GM13977 (cell line): ENCODE results near the gene TRIM3.

Experiments
- DNase-seq: peaks from one replicate; pipeline ENCODE4 v3.0.0; 2012; ENCODE audit warnings: low spot score
- in situ Hi-C: fragments of 300-500 bp; cut with MboI; formaldehyde crosslinking; loops from one replicate; pipeline ENCODE4 v1.12.0; 2022; ENCODE audit warnings: low sequenced_read_pairs, low pct_unique_long_range_greater_than_20kb, mixed read lengths, inconsistent platforms; ENCODE audit not compliant: unreplicated experiment
- TF ChIP-seq, protein P1 (sequence below): IDR thresholded peaks from 2 replicates; pipeline ENCODE4 v1.5.1; 2012; ENCODE audit warnings: mild to moderate bottlenecking, control low read depth; ENCODE audit not compliant: insufficient read depth; ENCODE audit errors: extremely low read depth, missing control alignments

TRIM3 gene

DNA sequence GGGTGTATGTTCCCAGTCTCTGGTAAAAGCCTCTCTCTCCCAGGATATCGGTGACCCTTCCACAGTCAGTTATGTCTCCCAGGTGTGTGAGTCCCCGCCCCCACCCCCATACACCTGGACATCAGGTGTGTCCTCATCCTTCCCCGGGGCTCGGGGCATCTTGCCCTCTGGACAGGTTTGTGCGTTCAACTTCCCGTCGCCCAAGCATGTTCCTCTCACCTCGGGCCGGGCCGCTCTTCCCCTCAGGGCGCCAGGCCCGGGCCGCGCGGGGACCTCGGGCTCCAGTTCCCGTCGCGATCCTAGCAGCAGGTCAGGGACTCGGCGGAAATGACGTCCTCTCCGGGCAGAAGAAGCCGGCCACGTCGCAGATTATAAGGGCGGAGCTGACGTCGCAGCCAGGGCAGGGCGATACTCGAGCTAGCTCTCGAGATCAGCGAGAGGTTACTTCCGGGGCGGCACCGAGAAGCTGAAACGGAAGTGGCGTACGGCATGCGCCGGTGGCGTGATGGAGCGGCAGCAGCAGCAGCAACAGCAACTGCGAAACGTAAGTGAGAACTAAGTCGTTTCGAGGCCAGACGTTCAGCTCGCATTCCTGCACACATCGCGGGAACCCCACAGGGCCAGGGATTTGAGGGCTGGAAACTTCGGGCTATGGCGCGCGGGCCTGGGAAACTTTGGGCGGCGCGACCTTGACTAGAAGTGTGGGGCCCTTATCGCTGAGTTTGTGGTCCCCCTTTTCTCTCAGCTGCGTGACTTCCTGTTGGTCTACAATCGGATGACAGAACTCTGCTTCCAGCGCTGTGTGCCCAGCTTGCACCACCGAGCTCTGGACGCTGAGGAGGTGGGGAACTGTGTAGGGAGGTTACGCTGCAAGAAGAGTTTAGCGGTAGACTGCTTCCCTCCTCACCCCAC, 7.5 kb upstream of the TRIM3 start, which contains the start of the genes ARFIP2 and TIMM10B:
Gene ARFIP2 (minus strand): TSS at position 320 of the 912 bp plus-strand sequence. CDS start 910 bp downstream, outside the sequence.
Gene TIMM10B (plus strand): TSS at position 490 of the 912 bp plus-strand sequence. CDS start 16 bp downstream, at position 506.
- peak; percentile 98 for DNase-seq
- TF ChIP-seq, protein P1, sequence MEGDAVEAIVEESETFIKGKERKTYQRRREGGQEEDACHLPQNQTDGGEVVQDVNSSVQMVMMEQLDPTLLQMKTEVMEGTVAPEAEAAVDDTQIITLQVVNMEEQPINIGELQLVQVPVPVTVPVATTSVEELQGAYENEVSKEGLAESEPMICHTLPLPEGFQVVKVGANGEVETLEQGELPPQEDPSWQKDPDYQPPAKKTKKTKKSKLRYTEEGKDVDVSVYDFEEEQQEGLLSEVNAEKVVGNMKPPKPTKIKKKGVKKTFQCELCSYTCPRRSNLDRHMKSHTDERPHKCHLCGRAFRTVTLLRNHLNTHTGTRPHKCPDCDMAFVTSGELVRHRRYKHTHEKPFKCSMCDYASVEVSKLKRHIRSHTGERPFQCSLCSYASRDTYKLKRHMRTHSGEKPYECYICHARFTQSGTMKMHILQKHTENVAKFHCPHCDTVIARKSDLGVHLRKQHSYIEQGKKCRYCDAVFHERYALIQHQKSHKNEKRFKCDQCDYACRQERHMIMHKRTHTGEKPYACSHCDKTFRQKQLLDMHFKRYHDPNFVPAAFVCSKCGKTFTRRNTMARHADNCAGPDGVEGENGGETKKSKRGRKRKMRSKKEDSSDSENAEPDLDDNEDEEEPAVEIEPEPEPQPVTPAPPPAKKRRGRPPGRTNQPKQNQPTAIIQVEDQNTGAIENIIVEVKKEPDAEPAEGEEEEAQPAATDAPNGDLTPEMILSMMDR, result no peak
- in situ Hi-C loops, result no loop called here

DNA sequence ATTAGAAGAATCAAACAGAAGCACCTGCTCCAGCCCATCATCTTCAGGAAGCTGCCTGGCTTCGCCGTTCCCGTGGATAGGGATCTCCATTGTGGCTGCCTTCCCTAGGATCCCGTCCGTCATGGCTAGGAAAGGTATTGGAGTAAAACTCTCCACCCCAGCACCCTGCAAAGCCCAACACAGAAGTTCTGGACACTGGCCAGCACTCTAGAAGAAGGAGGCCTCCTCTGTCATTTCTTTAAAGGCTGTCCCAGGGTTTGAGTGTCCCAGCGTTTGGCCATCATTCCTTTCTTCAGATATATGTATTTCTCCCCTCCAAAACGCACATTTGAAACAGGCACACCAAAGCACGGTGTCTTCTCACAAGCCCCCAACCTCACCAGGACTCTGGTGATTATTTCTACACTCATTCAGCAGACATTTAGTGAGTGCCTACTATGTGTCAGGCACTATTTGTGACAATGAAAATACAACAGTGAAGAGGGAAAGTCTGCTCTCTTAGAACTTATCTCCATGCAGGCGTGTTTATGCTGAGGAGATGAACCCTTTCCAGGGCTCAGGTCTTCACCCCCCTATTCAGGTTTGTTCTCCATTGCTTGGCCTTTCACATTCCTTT, 6.7 kb upstream of the TRIM3 start:
- in situ Hi-C loops, result no loop called here
- no peak for DNase-seq
- TF ChIP-seq, protein P1, result no peak

DNA sequence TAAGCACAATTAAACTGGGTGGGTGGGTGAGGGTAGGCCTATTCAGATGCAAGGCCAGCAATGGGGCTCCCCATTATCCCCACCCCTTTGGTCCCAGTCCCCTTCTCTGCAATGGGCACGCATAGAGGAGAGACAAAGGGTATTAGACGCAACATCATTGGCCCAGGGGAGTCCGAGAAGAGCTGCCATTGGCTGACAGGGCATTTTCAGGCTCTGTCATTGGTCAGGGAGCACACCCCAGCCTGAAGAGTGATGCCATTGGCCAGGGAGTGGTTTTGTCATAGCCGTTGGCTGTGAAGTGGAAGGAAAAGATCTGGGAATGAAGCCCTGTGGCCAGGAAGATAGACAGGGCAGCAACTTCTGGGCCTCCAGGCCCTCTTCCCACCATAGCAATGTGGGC, 2.8 kb upstream of the TRIM3 start:
- DNase-seq, result no peak
- TF ChIP-seq, protein P1, result no peak
- in situ Hi-C loops, result no loop called here

DNA sequence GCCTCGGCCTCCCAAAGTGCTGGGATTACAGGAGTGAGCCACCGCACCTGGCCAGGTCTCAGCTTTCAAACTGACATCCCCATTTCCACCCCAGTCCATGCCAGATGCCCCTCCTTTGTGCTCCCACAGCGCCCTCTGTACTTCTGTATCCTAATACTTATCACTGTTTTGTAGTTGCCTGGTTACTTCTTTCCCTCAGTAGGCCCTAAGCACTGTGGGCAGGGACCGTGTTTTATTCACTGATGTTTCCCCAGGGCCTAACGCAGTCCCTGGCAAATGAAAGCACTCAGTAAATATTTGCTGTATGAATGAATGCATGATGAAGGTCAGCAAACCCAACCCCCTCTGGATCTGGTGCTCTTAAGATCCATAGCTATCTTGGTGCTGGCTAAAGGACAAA, 2.2 kb upstream of the TRIM3 start:
- TF ChIP-seq, protein P1, result no peak
- DNase-seq, result no peak
- in situ Hi-C loops, result no loop called here

DNA sequence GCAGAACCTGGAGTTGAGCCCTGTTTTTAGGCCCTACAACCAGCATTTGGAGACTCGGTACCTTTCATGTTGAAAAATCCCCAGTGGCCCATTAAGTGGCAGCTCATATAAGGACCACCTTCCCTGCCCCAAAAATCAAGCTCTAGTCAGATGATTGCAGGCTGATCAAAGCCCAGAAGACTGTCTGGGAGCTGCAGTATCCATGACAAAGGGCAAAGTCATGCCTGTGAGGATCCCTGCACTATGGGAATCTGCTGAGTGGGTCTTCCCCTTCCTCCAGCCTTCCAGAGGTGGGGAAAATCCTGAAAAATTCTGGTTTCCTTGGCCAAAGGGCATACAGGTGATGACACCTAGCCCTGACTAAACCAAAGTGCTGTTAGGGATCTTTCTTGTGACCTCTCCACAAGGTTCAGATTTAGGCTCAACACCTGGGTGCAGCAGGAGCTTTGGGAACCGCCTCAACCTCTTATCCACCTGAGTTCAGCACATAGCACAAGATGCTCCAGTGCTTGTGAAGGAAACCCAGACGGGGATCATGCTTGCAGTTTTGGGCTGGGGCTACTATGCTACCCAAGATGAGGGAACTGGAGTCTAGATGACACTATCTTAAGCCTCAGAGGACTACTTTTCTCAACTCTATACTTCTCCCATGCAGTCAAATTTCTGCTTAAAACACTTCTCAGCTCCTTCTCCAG, 1.2 kb upstream of the TRIM3 start:
- no peak for DNase-seq
- TF ChIP-seq, protein P1, result no peak
- in situ Hi-C loops, result no loop called here

DNA sequence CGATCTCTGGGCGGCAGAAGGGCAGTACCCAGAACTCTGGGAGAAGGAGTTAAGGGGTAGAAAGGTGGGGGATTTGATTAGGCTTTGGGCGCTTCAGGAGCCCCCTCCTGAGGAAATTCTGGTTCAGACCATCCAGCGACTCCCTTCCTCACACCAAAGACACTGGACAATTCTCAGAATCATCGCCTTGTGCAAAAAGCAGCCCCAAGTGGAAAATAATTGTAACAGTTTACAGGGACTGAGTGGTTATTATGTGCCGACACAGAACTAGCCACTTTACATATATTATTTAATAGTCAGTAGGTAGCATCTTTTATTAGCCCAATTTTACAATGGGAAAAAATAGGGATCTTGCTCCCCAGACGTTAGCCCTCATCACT, 662 bp upstream of the TRIM3 start:
- in situ Hi-C loops, result no loop called here
- TF ChIP-seq, protein P1, result no peak
- no peak for DNase-seq
